Posterior vena cava (tissue), 2 donors: ENCODE results near the gene NRL. TPM values are rescaled to one million over a fixed set of nuclear protein-coding genes. Genes with fewer than 3 reads are reported as not detected.

Experiments
- DNase-seq: peaks from one replicate; pipeline ENCODE4 v3.0.0-alpha.2; 2020; ENCODE audit warnings: low spot score
- intact Hi-C, 2 donors: fragments of 100-400 bp; cut with DNase I; formaldehyde crosslinking; loops; one replicate each; pipeline versions ENCODE4 v1.14.1 to v1.14.2; 2022 to 2023
- total RNA-seq, 2 donors: library from RNA; stranded (reverse); fragmentation: NEBNext Ultra II Directional; extraction: Animal tissue kit (Norgen Biotek cat#: 25700); gene quantifications; one replicate each; pipeline ENCODE4 v1.2.1, GENCODE V29; 2021
- donor health status: DM: yes; HTN: yes; CAD: no.
- donor health status: DM: yes; HTN: yes; CAD: no.

NRL gene
- total RNA-seq, 2 donors from 2014 or later, result 1.1 to 1.4 TPM

DNA sequence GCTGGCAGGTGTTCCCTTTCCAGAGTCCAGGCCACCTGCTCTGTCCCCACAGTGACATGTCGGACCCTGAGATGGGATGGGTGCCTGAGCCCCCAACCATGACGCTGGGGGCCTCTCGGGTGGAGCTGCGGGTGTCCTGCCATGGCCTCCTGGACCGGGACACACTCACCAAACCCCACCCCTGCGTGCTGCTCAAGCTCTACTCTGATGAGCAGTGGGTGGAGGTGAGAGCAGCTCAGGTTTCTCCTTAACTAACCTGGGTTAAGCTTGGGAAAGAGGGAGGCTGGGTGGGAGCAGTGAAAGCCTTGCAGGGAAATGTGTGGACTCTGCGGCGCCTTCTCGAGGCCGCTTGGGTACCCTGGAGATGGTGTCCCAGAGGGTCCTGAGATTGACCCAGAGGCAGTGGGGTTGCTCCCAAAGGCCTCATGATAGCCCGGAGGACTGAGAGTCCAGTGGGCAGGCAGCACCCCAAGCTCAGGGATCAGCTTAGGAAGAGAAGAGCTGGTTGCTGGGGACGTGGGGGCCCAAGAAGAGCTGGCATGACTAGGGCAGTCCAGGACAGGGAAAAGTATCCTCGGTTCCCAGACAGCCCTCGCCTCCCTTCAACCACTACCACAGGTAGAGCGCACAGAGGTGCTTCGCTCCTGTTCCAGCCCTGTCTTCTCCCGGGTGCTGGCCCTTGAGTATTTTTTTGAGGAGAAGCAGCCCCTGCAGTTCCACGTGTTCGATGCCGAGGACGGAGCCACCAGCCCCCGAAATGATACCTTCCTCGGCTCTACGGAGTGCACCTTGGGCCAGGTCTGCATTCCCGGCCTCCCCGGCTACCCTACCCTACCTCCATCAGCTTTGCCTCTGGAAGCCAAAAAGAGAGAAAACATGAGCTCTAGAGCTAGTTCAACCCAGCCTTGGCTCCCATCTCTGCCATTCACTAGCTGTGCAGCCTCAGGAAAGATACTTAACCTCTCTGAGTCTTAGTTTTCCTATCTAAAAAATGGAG, 41.6 kb downstream of the NRL start:
- intact Hi-C loops, result no loop called here
- no peak for DNase-seq

DNA sequence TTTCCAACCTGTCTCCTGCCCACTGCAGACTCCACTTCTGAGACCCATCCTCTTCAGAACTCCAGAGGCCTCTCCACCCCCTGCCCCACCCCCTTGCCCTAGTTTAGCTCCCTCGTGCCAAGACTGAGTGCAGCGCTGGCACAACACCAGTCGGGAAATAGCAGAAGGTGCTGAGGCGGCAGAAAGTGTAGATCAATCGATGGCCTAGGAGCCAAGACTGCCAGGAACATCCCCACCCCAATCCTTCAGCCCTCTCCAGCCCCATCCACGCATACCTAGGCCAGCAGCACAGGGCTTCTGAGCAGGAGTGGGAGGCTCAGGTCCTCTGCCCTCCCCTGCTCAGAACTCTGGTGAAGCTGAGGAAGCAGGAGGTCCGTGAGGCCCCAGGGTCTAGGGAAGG, 42.3 kb downstream of the NRL start:
- DNase-seq, result no peak
- intact Hi-C loops, result no loop called here

DNA sequence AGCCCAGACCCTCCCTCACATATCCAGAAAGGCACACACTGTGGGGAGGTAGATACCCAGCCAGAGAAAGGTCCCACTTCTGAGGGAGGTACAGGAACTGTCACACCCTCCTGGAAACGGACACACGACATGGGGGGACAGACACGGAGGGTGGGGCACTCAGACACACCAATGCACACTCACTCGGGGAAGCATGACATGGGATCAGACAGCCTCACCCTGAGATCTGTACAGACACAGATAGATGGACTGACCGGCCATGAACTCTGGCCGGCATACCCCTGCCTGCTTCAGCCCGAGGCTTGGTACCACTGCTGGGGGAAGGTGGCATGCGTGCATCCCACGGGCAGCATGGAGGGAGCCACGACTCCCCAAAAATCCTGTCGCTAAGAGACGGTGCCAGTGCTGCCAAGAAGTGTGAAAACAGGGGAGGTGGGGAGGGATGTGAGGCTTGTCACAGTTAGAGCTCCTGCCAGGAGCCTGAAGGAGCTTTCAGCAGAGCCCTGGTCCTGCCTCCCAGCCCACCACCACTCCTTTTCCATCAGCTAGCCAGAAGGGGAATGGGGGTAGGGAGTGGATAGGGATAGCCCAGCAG, 42.8 kb downstream of the NRL start:
- intact Hi-C loops, result no loop called here
- DNase-seq, result no peak

DNA sequence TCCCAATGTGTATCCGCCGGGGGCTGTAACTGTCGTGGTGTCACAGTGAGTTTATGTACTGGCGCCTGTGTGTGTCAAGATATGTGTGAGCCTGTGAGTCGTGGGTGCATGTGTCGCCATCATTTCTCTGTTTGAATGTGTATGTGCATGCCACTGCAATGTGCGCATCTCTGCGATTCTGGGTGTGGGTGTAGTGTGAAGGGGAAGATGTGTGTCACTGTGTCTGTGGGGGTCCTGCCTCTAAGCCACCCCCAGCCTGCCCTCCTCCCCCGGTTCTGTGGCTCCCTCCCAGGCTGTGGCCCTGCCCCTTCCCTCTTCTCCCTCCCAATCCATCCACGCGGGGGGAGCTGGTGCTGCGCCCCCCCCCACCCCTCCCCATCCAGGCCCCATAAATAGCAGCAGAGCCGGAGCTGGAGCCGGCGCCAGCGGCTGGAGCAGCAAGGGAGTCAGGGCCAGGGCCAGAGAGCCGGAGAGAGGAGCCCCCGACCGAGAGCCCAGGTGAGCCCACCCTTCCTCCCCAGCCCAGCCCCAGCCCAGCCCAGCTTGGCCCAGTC, 43.5 kb downstream of the NRL start, which contains the start of gene CPNE6:
CPNE6 (plus strand) TSS at position 419 of the 554 bp plus-strand sequence. CDS start 1,375 bp downstream, outside the sequence.
- peak; percentile 68 for DNase-seq

DNA sequence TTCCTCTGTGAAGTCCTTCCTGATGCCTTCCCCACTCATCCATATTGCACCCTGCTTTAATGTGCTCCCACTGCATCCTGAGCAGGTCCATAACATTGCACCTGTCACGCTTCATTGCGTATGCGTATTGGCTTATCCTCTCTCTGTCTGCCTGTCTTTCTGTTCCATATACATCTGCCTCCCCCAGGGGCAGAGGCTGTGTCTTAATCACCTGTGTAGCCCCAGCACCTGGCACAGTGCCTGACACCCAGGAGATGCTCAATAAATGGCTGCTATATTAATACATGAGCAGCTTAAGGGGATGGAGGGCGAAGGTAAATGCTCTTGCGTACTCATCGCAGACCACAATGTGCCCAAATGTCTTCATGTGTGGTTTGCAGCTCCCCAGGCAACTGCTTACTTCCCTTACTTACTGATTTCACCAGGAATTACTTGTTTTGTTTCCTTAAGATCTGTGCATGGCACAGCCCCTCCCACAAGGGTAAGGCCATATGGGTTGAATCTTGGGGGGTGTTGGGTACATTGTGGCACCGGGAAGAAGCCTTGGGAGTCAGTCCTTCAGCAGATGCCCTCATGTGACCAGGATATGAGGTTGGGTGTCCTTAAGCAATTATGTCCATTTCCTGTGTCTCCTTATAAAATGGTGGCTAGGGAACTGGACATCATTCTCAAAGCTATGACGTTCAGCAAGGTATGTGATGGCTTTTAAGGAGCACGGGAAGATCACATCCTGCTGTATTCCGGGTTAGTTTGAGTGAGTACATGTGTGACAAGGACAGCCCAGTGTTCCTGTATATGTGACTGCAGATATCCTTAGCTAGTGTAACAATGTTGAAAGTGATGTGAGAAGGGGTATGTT, 44.2 kb downstream of the NRL start:
- peak; percentile 72 for DNase-seq
- intact Hi-C loops, result no loop called here

More for the DNA sequence above, 43.5 kb downstream of the NRL start, which contains the start of gene CPNE6:
- intact Hi-C loops, result no loop called here

DNA sequence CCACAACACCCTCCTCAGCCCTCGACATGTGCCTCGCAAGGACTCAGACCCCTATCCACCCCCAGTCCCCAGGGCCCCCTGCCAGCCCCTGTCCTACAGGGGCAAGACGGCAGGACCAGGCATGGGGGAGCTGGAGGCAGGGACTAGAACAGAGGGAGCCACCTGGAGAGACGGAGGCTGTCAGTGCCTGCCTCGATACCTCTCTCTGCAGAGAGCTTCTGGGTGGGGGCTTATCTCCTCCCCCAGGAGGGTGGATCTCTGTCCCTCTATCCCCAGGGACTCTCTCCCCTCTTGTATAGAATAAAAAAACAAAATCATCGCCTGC, 45.4 kb downstream of the NRL start:
- intact Hi-C loops, result no loop called here
- DNase-seq, result no peak

DNA sequence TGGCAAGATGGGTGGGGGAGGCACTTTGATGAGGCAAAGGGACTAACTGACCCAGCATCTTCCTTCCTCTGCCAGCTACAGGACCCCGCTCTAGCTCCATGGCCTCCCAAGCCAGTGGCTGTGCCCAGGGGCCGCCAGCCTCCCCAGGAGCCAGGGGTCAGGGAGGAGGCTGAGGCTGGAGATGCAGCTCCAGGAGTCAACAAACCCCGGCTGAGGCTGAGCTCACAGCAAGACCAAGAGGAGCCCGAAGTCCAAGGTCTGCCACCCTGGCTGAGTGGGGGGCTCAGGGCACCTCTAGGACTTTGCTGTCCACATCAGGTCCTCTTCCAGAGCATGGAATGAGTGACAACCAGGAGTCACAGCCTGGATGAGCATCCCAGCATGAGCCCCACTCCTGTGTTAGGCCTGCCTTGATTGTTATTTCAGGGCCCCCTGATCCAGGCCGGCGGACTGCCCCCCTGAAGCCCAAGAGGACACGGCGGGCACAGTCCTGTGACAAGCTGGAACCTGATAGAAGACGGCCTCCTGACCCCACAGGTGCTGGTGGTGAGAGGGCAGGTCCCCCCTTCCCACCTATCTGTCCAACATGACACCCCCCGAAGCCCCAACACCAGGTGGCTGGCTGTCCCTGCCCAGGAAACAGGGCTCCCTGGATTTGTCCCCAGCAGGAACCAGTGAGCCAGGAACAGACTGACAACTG, 45.9 kb downstream of the NRL start:
- peak; percentile 69 for DNase-seq
- intact Hi-C loops, result no loop called here

DNA sequence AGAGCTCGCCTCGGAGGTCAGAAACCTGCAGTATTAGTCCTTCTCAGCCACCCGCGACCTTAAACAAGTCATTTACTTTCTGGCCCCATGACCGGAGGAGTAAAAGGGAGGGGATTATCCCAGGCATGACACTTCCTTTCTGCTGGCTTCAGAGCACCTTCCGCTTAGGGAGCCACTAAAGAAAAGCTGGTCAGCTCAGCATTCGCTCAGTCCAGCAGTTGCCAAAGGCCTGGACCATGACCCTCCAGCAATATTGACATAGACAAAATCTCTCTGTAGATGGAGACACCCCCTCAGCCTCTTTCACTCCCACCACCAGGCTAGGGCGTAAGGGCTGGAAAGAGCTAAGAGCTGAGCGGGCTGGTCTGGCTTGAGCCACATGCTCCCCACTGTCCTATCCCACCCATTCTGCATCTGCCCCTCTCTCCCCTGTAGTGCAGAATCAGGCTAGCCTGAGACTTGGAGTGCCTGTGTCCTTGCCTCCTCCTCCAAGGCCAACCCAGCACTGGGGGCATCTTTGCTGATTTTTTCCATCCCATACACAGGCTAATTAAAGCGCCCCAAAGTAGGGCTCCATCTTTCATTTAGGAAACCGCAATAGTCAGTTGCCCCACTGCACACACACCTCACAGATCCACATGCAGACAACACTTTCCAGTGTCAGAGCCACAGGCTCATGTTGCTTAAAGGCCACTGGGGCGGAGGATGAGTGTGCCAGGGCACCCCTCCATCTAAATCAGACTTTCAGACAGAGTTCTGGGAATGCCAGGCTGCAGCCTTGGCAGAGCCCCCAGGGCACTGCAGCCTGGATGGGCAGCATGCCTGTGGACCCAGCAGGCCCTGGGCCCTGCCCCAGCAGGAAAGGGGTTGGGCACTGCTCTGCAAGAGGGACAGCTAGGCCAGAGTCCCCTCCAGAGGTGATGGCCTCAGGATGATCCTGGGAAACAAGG, 47.3 kb downstream of the NRL start:
- DNase-seq, result peak; percentile 34
- intact Hi-C loops, result no loop called here

DNA sequence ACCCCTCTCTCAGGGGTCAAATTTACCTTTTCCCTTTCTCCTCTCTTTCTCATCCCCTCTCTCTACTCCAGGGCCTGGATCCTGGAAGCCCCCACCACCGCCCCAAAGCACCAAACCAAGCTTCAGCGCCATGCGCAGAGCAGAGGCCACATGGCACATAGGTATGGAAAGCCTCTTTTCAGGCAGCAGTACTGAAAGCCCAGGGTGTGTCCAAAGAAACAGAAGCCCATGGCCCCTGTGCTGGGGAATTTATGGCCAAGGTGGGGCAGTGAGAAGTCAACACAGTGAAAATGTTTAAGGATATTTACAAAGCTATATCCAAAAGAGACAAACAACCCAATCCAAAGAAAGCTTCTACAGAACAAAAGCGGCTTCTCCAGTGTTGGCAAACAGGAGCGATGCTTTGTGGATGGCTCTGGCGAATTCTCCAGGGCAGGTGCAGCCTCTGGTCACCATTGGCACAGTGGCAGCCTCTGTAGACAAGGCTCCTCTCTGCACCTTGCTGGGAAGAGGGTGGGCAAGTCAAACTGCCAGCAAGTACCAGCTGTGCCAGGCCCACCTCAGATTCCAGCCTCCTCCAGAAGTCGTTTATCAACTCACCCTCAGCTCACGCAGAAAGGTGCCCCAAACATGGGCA, 48.1 kb downstream of the NRL start:
- intact Hi-C loops, result no loop called here
- DNase-seq, result peak; percentile 51

DNA sequence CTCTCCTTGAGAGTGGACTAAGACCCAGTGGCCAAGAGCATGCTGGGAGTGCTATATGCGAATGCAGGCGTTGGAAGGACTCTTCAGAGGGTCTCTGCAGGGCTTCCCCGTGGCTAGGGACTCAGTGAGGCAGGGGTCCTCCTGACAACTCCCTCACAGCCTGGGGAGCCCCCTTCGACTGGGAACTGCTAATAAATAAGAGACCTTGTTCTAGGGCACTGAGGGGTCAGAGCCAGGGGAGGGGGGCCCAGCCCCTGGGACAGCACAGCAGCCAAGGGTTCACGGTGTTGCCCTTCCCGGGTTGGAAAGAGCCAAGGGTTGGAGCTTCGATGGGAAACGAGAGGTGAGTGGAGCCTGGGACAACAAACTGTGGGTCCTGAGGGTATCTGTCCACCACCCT, 49.3 kb downstream of the NRL start:
- DNase-seq, result peak; percentile 60
- intact Hi-C loops, result no loop called here

DNA sequence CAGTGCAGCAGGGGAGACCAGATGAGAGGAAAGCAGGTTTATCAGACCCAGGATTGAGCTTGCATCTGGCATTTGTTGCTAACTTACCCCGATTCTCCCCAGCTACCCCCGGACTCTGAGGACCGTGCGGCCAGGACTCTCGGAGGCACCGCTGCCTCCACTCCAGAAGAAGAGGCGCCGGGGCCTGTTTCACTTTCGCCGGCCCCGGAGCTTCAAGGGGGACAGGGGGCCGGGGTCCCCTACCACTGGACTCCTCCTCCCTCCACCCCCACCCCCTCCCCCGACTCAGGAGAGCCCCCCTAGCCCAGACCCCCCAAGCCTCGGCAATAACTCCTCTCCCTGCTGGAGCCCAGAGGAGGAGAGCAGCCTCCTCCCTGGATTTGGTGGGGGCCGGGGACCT, 49.9 kb downstream of the NRL start:
- DNase-seq, result peak; percentile 34
- intact Hi-C loops, result no loop called here

DNA sequence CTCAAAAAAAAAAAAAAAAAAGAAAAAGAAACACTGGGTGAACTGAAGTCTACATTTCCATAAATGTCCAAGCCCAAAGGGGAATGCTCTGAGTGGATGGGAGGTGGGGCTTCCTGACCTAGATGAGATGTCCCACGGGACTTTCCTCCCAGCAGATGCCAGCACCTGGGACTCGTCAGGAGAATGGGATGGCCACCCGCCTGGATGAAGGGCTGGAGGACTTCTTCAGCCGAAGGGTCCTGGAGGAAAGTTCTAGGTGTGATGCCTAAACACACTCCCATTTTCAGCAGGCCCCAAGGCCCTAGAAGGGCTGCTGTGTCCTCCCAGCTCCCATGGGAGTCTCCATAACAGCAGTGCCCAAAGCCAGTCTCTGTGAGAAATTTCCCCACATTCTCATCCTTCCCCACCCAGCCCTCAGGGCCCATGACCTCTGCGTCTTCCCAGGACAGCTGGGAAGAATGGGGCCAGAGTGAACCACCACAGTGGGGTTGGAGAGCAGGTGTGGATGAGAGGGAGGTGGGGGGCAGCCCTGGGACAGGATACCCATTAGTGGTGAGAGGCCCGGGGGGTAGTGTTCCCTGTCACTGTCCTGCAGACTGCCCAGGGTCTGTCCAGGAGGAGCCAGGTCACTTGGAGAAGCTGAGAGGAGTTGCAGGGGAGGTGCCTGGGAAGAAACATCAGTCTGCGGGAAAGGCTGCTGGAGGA, 50.5 kb downstream of the NRL start:
- peak; percentile 73 for DNase-seq
- intact Hi-C loops, result no loop called here

DNA sequence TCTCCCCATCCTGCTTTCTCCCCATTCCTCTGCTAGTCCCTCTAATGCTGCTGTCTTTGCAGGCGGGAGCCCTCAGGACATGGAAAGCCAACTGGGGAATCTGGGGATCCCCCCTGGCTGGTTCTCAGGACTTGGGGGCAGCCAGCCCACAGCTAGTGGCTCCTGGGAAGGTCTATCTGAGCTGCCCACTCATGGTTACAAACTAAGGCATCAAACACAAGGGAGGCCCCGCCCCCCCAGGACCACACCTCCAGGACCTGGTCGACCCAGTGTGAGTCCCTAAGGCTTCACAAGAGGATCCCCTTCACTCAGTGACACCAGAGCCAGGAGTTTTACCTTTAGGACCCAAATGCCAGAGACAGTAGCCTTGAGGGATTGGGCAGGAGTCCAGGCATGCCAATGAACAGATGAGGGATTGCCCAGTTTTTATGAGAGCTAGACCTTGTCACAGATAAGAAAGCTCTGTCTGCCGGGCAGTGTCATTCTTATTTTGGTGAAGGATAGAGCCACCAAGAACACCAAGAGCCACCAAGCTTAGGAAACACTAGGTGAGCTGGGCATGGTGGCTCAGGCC, 51.4 kb downstream of the NRL start:
- intact Hi-C loops, result no loop called here
- peak; percentile 66 for DNase-seq

DNA sequence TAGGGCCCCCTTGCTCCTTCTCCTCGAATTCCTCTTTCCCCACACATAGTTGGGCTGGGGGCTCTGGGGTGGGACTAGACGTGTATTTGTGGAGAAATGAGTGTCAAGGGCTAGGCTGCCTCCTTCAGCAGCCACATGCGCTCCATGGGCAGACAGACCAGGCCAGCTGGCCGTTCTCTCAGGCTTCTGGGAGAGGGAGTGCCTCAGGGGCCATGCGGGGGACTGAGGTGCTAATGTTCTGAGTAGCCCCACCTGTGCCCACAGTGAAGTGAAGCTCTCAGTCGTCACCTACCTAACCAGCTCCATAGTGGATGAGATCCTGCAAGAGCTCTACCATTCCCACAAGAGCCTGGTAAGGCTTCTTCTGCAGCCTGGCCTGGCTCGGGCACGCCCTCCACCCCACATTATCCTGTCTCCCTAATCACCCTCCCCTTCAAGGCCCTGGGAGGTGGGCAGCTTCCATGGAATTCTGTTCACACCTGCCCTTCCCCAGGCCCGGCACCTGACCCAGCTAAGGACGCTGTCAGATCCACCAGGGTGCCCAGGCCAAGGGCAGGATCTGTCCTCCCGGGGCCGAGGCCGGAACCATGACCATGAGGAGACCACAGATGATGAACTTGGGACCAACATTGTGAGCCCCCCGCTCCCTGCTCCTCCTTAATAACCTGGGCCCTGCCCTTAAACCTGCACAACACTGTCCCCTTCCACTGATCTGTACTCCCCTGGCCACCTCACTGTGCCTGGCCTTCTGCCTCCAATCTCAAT, 52.4 kb downstream of the NRL start:
- peak; percentile 82 for DNase-seq
- intact Hi-C loops, result no loop called here
